K562 (cell line): ENCODE data around the gene ILKAP. TPM values are rescaled to one million over a fixed set of nuclear protein-coding genes. Genes with fewer than 3 reads are reported as not detected.

Source experiments
- ATAC-seq: fragments of 200-7000 bp; cut with Tn5 transposase; 3 replicates; pipeline ENCODE4 v1.9.1; 2020; ENCODE audit warnings: moderate library complexity
- BruUV-seq: library from RNA; stranded (reverse); fragments of 400-500 nt; replicated peaks from 2 replicates; lab custom pipeline; 2021; lab: Mats Ljungman, UMichigan
- CTCF ChIA-PET: fragments of 300-600 bp; formaldehyde crosslinking; extraction: SDS; loops from one replicate; lab custom pipeline; 2021; ENCODE audit warnings: low intra/inter-chr PET ratio; lab: Yijun Ruan, JAX
- POLR2A ChIA-PET: fragments of 300-600, 350-650 bp; sonication (Branson Sonifier 250); formaldehyde crosslinking; extraction: SDS; loops from one replicate; lab custom pipeline; 2021; ENCODE audit warnings: antibody characterized with exemption, inconsistent platforms; lab: Yijun Ruan, JAX
- DNase-seq, 4 experiments: peaks; one replicate each; pipeline versions ENCODE4 v3.0.0 to v3.0.0-alpha.2; 2011 to 2018; ENCODE audit warnings: low spot score in 3 of 4, mixed read lengths in 3 of 4; ENCODE audit errors: extremely low read depth in 1 of 4
- FAIRE-seq: peaks from 2 replicates; lab custom pipeline; 2011; peaks lifted over from hg19 to GRCh38; lab: Jason Lieb, UNC
- H2AFZ ChIP-seq: 2 replicates; pipeline ENCODE4 v1.6.0; 2011; ENCODE audit warnings: low read depth, low read length, control low read depth, inconsistent platforms
- H3K27ac ChIP-seq: fragments of 200-600 bp; 3 replicates; pipeline ENCODE4 v1.8.0; 2011; ENCODE audit warnings: low read depth, mild to moderate bottlenecking, control low read depth, inconsistent platforms, low read length, moderate library complexity, mixed read lengths; ENCODE audit errors: extremely low read depth
- H3K27me3 ChIP-seq, 2 experiments: fragments of 300-600 bp in 1 of 2; 2 replicates in 1 of 2; 3 replicates in 1 of 2; pipeline versions ENCODE4 v1.6.0 to v1.8.0; 2011; ENCODE audit warnings: inconsistent platforms in 2 of 2, low read length in 2 of 2, mild to moderate bottlenecking in 1 of 2, mixed read lengths in 1 of 2, moderate library complexity in 1 of 2; ENCODE audit not compliant: control insufficient read depth in 2 of 2, insufficient read depth in 2 of 2
- H3K36me3 ChIP-seq: fragments of 300-600 bp; 3 replicates; pipeline ENCODE4 v1.8.0; 2011; ENCODE audit warnings: mild to moderate bottlenecking, low read length, inconsistent platforms; ENCODE audit not compliant: control insufficient read depth, insufficient read depth
- H3K4me1 ChIP-seq, 2 experiments: fragments of 200-600 bp in 1 of 2; replicated peaks in 1 of 2; 2 replicates in 1 of 2; 3 replicates in 1 of 2; pipeline versions ENCODE4 v1.5.1 to v1.8.0; 2011; ENCODE audit warnings: inconsistent platforms in 2 of 2, low read length in 2 of 2, mild to moderate bottlenecking in 1 of 2, mixed read lengths in 1 of 2, moderate library complexity in 1 of 2; ENCODE audit not compliant: control insufficient read depth in 2 of 2, insufficient read depth in 2 of 2
- H3K4me2 ChIP-seq: 2 replicates; pipeline ENCODE4 v1.6.1; 2011; ENCODE audit warnings: low read length, control low read depth, inconsistent platforms, mixed read lengths; ENCODE audit not compliant: insufficient read depth
- H3K4me3 ChIP-seq: fragments of 200-600 bp; sonication (generic), shearing (Covaris generic); 2 replicates; pipeline ENCODE4 v1.5.1; 2016; ENCODE audit warnings: control low read depth, inconsistent platforms
- H3K79me2 ChIP-seq: fragments of 200-600 bp; 3 replicates; pipeline ENCODE4 v1.8.0; 2011; ENCODE audit warnings: low read length, inconsistent platforms; ENCODE audit not compliant: control insufficient read depth, insufficient read depth
- H3K9ac ChIP-seq, 2 experiments: 2 replicates each; pipeline versions ENCODE4 v1.6.0 to v1.6.1; 2011; ENCODE audit warnings: low read depth in 2 of 2, low read length in 2 of 2, control low read depth in 1 of 2, inconsistent platforms in 1 of 2, mild to moderate bottlenecking in 1 of 2, mixed read lengths in 1 of 2; ENCODE audit not compliant: insufficient read depth in 1 of 2
- H3K9me1 ChIP-seq: one replicate; pipeline ENCODE4 v1.6.0; 2011; ENCODE audit warnings: inconsistent platforms, mild to moderate bottlenecking, low read length, moderate library complexity; ENCODE audit not compliant: control insufficient read depth, insufficient read depth
- H3K9me3 ChIP-seq: replicated peaks from 2 replicates; pipeline ENCODE4 v1.5.1; 2011; ENCODE audit warnings: low read depth, low read length, inconsistent platforms; ENCODE audit not compliant: control insufficient read depth, insufficient read depth
- H4K20me1 ChIP-seq: replicated peaks from 2 replicates; pipeline ENCODE4 v1.6.1; 2011; ENCODE audit warnings: low read length, inconsistent platforms, mixed read lengths; ENCODE audit not compliant: control insufficient read depth, insufficient read depth
- ATF1 ChIP-seq, 2 experiments: fragments of 450-650 bp in 1 of 2; IDR thresholded peaks; 2 replicates each; pipeline ENCODE4 v1.6.1; 2016; ENCODE audit warnings: missing compliant biosample characterization in 1 of 2, missing genetic modification characterization in 1 of 2
- BACH1 ChIP-seq: fragments of 200-800 bp; sonication (Bioruptor generic); IDR thresholded peaks from 2 replicates; pipeline ENCODE4 v1.6.1; 2016; ENCODE audit warnings: missing genetic modification characterization, missing compliant biosample characterization
- CHD1 ChIP-seq: fragments of 200-600 bp; sonication (generic); IDR thresholded peaks from one replicate; pipeline ENCODE4 v1.6.1; 2012; ENCODE audit warnings: mild to moderate bottlenecking, moderate library complexity, low read length, inconsistent platforms
- DMBX1 ChIP-seq: fragments of 250-450 bp; sonication (Bioruptor Pico); IDR thresholded peaks from 2 replicates; pipeline ENCODE4 v1.8.0; 2022; ENCODE audit warnings: inconsistent platforms, mild to moderate bottlenecking, moderate library complexity, borderline replicate concordance
- E2F3 ChIP-seq: fragments of 250-450 bp; sonication (Bioruptor Pico); IDR thresholded peaks from 2 replicates; pipeline ENCODE4 v1.4.0; 2020; ENCODE audit warnings: mild to moderate bottlenecking
- HDAC8 ChIP-seq: fragments of 450-650 bp; IDR thresholded peaks from 2 replicates; pipeline ENCODE4 v1.6.1; 2016; ENCODE audit warnings: mild to moderate bottlenecking, missing genetic modification characterization, moderate library complexity, missing compliant biosample characterization
- L3MBTL2 ChIP-seq: fragments of 450-650 bp; IDR thresholded peaks from 2 replicates; pipeline ENCODE4 v1.6.1; 2016; ENCODE audit warnings: mild to moderate bottlenecking, moderate library complexity
- MAFG ChIP-seq: fragments of 450-650 bp; conservative IDR thresholded peaks from 2 replicates; pipeline ENCODE4 v1.6.1; 2016; ENCODE audit warnings: missing genetic modification characterization, missing compliant biosample characterization
- OTX1 ChIP-seq: fragments of 450-650 bp; formaldehyde crosslinking; IDR thresholded peaks from 2 replicates; pipeline ENCODE4 v1.4.0; 2022; ENCODE audit warnings: mild to moderate bottlenecking
- SIN3B ChIP-seq: fragments of 450-650 bp; IDR thresholded peaks from 2 replicates; pipeline ENCODE4 v1.6.1; 2017; ENCODE audit warnings: low read depth, mild to moderate bottlenecking, moderate library complexity
- SMARCA4 ChIP-seq: fragments of 450-650 bp; IDR thresholded peaks from 2 replicates; pipeline ENCODE4 v1.6.1; 2016
- ZMIZ1 ChIP-seq, 2 experiments: fragments of 150-350 bp in 1 of 2; IDR thresholded peaks; 2 replicates each; pipeline ENCODE4 v1.6.1; 2012 to 2016; ENCODE audit warnings: low read depth in 2 of 2, low read length in 2 of 2, mild to moderate bottlenecking in 1 of 2, moderate library complexity in 1 of 2
- ZNF133 ChIP-seq: fragments of 250-450 bp; sonication (Bioruptor Pico); IDR thresholded peaks from 2 replicates; pipeline ENCODE4 v1.4.0; 2020; ENCODE audit warnings: mild to moderate bottlenecking
- ZNF175 ChIP-seq: fragments of 200-800 bp; sonication (Bioruptor generic); IDR thresholded peaks from 2 replicates; pipeline ENCODE4 v1.6.1; 2016; ENCODE audit warnings: low read depth, mild to moderate bottlenecking, missing genetic modification characterization, missing compliant biosample characterization
- ZNF280A ChIP-seq: fragments of 450-650 bp; IDR thresholded peaks from 2 replicates; pipeline ENCODE4 v1.6.1; 2018; ENCODE audit warnings: mild to moderate bottlenecking, low read depth; ENCODE audit not compliant: partially characterized antibody
- ZNF431 ChIP-seq: sonication (generic); formaldehyde crosslinking; IDR thresholded peaks from 2 replicates; pipeline ENCODE4 v1.8.0; 2022; ENCODE audit warnings: mild to moderate bottlenecking, missing genetic modification reagents
- WGBS: fragments of 100-300 bp; shearing (Covaris generic); methylation state at CpG from one replicate; pipeline ENCODE4 v1.1.6; 2016; ENCODE audit warnings: low coverage, mixed read lengths; ENCODE audit not compliant: insufficient coverage; ENCODE audit errors: missing lambda C conversion rate; 5-methylcytosine and 5-hydroxymethylcytosine counted together
- in situ Hi-C: fragments of 300-500 bp; cut with MboI; formaldehyde crosslinking; loops from 4 replicates; pipeline ENCODE4 v1.15.0; 2018; ENCODE audit warnings: inconsistent platforms, mixed read lengths
- intact Hi-C: fragments of 100-400 bp; cut with micrococcal nuclease; formaldehyde crosslinking; loops from 2 replicates; pipeline ENCODE4 v1.14.2; 2022
- polyA plus RNA-seq, 8 experiments: library from polyadenylated mRNA; depleted of rRNA in 4 of 8; stranded (reverse) in 5 of 8; unstranded in 3 of 8; fragments of >200 nt; fragmentation: Nextera tagmentation in 2 of 8; fragmentation: Illumina TruSeq in 1 of 8; extraction: Ambion mirVana in 2 of 8; extraction: Trizol in 1 of 8; gene quantifications; 2 replicates each; pipeline versions ENCODE4 v1.2.1 to v1.2.3, GENCODE V29; 2011 to 2014; ENCODE audit warnings: inconsistent platforms in 1 of 8, missing spikeins in 1 of 8
- total RNA-seq, 7 experiments: library from RNA; depleted of rRNA in 6 of 7; stranded (reverse); fragments of >200 nt in 6 of 7; fragmentation: Illumina TruSeq in 2 of 7; extraction: Trizol in 2 of 7; gene quantifications; 2 replicates each; pipeline versions ENCODE4 v1.2.1 to v1.2.3, GENCODE V29; 2011 to 2021; ENCODE audit warnings: low replicate concordance in 1 of 7

Gene ILKAP
- total and polyA plus RNA-seq, 9 of the 15 experiments (the other 6 are each of a cell fraction or from before 2014, with no cell fraction given), result 3.1 to 43.9 (median 20.7) TPM

- DNase-seq, result no peak
- Histone ChIP-seq H3K9me3 (no peaks in the 10 kb centered on the region), H3K36me3 (peaks cover 49% of the 10 kb centered on the region)
- no peak for TF ChIP-seq MAFG (tag)
- TF ChIP-seq E2F3 (CRISPR knock-in tag), result no peak
- TF ChIP-seq OTX1 (CRISPR knock-in tag), result no peak
- TF ChIP-seq SMARCA4, result no peak
- TF ChIP-seq ZNF175, result peak; percentile 62; the same call in 1 of the 2 replicates
- TF ChIP-seq ZMIZ1 (IDR thresholded peaks at IDR 0.05; ENCODE audit: low read depth in 2 of 2, low read length in 2 of 2), result no peak
- TF ChIP-seq CHD1, result no peak
- no peak for TF ChIP-seq ZNF133 (CRISPR knock-in tag)
- peak; percentile 72 for TF ChIP-seq DMBX1 (CRISPR knock-in tag)
- no peak for TF ChIP-seq ZNF280A
- no peak for TF ChIP-seq ATF1 (CRISPR knock-in tag; IDR thresholded peaks at IDR 0.05)
- TF ChIP-seq ATF1 (tag; IDR thresholded peaks at IDR 0.05), result 0 out of 2 replicates have a peak, but pooled peaks have one; percentile 11
- peak; percentile 8; the same call in 1 of the 2 replicates for TF ChIP-seq L3MBTL2
- TF ChIP-seq SIN3B, result no peak
- 0 out of 2 replicates have a peak, but pooled peaks have one; percentile 38 for TF ChIP-seq BACH1 (tag)
- 0 out of 2 replicates have a peak, but pooled peaks have one; percentile 63 for TF ChIP-seq HDAC8 (tag)
- no peak for TF ChIP-seq ZNF431 (CRISPR knock-in tag)
Observed at GRCh38 chr2:238169708-238170251, 33.7 kb downstream of the ILKAP start.

More at GRCh38 chr2:238169708-238170251, 33.7 kb downstream of the ILKAP start:
- whole genome bisulfite sequencing, result 51% methylated on average over 4 of the region's 5 CpGs
- no peaks in the 10 kb centered on the region for H3K79me2 ChIP-seq
- H4K20me1 ChIP-seq, result no peaks in the 10 kb centered on the region
- ChIA-PET CTCF (no interaction called here), POLR2A (no interaction called here)
- in situ Hi-C loops (no loop called here), intact Hi-C loops (loop anchor here (5.0 kb wide), 1 partner anchor 68 kb away; no protein-coding TSS in a partner anchor)
- no peak overlapping the region for H3K4me3 ChIP-seq
- no peak overlapping the region for H2AFZ ChIP-seq
- FAIRE-seq (no peak), ATAC-seq (peak; percentile 11; the same call in 2 of the 3 replicates)
- no peaks in the 10 kb centered on the region for H3K27me3 ChIP-seq
- peak overlapping the region; percentile 2; the same call in 1 of the 2 replicates for H3K4me2 ChIP-seq
- peak overlapping the region; percentile 18 to 56; a peak in 2 of 4 replicates for H3K9ac ChIP-seq
- peaks cover 4% of the 10 kb centered on the region for H3K9me1 ChIP-seq
- no TSS peak for BruUV-seq
- H3K27ac ChIP-seq, result peak overlapping the region; percentile 81
- peaks cover 30 to 33% of the 10 kb centered on the region in 2 experiments for H3K4me1 ChIP-seq
